ENCODE measurements around the gene ERC2.
"Not testable (repeated sequence)": the region's sequence is repeated elsewhere in the genome, so short reads cannot be mapped to it uniquely, and the experiment has no call there.

The ERC2 gene

GRCh38 chr3:56468184-56469106 is at the start of gene ERC2:
ERC2 (minus strand) TSS chr3:56468467.
- DNase-seq (ENCODE audit: low spot score), result no peak

DNA sequence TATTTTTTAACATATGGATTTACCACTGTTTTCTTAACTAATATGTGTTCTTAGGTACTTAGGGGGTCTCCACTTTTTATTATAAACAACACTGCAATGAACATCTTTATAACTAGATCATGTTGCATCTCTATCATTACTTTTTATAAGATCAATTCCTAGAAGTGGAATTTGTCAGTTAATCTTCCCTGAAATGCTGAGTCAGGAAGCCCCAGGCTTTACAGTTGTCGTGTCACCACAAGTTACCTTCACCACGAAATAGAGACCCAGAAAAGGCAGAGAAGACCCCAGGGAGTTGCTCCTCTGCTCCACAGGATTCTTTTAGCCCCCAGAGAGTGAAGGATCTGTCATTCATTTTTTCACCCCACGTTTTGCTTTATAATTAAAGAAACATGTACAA is 34.5 kb upstream of the ERC2 start:
- no peak for DNase-seq (ENCODE audit: low spot score)

DNA sequence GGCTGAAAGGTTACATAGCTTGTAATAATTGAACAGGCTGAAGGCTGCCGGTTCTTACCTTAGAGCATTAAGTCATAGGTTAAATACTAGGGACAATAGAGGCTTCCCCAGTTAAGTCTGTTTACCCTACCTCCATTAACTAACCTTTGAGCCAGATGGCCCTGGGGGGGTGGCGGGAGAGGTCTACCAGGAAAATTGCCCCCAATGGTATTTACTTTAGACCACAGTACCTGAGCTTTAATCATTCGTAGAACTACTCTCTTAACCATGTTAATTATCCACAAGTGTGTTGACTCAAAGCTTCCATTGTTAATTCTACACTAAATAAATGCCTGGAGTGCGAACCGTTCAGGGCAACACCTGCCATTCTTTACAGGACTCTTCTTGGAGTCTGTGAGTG is 28.1 kb upstream of the ERC2 start:
- DNase-seq (ENCODE audit: low spot score), result not testable (repeated sequence)

GRCh38 chr3:56494679-56495322 is 26.5 kb upstream of the ERC2 start:
- DNase-seq (ENCODE audit: low spot score), result peak; percentile 82

DNA sequence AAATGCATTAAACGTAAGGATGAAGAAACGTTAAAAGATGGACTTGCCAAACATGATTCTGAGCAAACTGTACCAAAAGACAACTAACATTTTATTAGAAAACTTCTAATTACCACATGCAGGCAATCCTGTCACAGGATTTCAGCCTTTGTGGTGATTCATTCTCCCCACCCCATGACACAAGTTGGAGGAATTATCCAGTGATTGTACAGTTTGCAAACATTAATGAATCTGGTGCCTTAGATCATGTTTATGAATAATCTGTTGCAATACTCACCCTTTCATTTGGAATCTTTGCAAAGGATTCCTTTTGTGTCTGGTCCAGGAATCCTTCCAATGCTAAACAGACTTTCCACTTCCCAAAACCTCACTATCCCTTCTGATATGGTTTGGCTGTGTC is 23.3 kb upstream of the ERC2 start:
- DNase-seq (ENCODE audit: low spot score), result no peak

GRCh38 chr3:56488812-56489600 is 20.7 kb upstream of the ERC2 start:
- DNase-seq (ENCODE audit: low spot score), result no peak

DNA sequence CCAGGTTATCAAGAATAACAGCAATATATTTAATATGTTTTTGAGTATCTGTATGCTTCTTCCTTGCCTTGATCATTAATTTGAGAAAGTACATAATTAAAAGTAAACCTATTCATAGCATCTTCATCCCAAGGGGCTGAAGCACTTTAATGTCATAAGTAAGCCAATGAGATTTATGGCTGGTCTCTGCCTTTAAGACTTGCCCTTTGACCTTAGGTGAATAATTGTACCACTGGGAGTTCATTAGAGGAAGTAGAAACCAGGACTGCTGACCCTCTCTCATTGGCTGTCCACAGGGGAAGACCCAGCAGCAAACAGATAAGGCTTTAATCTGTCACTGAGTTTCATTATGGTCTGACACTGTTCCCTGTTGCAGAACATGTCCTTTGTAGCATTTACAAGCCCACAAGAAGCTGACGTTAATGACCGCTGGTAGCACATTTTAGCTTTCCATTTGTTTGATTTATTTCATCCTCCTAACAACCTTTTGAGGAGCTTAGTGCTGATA is 16.3 kb upstream of the ERC2 start:
- no peak for DNase-seq (ENCODE audit: low spot score)

DNA sequence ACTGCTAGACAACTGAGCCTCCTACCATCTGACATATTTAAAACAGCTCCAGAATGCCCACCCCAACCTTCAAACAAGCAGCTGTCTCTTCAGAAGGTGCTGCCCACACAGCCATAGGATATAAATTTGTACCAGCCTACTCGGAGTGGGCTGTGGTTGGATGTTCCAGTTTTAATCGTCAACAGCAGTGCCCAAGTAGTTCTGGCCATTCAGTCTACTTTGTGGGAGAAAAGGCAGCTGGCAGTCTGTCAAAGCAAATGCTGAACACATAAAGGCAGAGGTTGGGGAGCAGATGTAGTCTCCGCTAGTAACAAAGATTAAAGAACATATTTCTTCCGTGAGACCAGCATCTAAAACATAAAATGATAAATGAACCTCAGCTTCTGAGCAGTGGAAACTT is 15.9 kb upstream of the ERC2 start:
- no peak for DNase-seq (ENCODE audit: low spot score)

DNA sequence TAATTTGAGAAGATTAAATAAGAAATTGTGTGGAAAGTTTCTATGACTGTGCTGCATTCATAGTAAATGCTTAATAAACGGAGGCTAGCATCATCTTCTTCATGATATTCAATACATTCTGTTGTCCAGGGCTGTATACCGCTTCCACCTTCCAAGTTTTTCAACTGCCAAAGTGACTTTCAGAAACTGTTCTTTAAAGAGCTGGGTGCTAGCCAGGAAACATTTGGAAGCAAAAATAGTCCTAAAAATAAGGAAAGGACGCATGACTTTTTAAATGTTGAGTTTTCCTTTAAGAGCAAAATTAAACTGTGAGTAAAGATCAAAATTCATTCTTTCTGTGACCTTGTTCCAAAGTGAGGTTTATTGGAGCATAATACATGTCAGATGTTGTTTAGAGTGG is 9.4 kb upstream of the ERC2 start:
- DNase-seq (ENCODE audit: low spot score), result no peak

GRCh38 chr3:56476771-56477170 is 8.5 kb upstream of the ERC2 start:
- DNase-seq (ENCODE audit: low spot score), result no peak

- no peak for DNase-seq (ENCODE audit: low spot score)
These were observed 3.5 kb upstream of the ERC2 start for GRCh38 chr3:56471771-56472170.

DNA sequence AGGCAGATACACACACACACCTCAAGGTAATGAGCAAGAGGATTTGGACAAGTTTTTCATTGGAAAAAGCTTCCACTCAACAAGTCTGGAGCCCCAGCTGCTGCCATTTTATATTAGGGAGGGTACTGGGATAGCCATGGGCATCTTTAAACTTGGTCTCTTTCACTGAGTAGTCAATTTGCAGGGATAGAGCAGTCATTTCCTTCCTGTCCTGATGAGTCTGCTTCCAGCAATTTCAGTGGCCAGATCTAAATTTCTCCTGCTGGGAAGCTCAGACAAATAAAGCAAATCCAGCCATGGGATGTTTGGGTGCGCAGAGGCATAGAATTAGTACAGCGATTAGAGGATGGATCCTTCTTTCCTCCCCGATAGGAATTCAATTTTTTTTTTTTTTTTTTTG is 874 bp upstream of the ERC2 start:
- no peak for DNase-seq (ENCODE audit: low spot score)

- DNase-seq (ENCODE audit: low spot score), result no peak
These were observed 475 bp downstream of the ERC2 start for GRCh38 chr3:56467801-56468183.

GRCh38 chr3:56467108-56467507 is 1.2 kb downstream of the ERC2 start:
- DNase-seq (ENCODE audit: low spot score), result peak; percentile 11

- no peak for DNase-seq (ENCODE audit: low spot score)
These were observed 8.5 kb downstream of the ERC2 start for GRCh38 chr3:56459719-56460118.

DNA sequence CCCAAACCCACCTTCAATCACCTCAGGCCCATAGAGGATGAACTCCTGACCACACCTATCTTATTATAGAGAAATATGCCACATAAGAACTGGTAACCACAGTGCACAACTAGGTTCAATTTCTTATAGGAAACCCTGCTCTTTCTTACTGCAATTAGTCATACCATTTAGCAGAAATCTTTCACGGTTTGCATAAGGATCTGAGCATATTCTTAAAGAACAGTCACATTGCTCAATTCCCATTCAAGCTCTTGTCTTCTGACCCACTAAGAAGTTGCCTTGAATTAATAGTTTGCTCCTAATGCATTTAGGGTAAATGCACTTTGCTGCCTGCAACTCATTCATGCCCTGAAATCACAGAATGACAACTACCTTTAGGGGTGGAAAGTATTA is 9.2 kb downstream of the ERC2 start:
- no peak for DNase-seq (ENCODE audit: low spot score)

GRCh38 chr3:56458496-56459103 is 9.7 kb downstream of the ERC2 start:
- DNase-seq (ENCODE audit: low spot score), result no peak

- no peak for DNase-seq (ENCODE audit: low spot score)
These were observed 12.2 kb downstream of the ERC2 start for GRCh38 chr3:56456117-56456516.

- no peak for DNase-seq (ENCODE audit: low spot score)
These were observed 15.3 kb downstream of the ERC2 start for GRCh38 chr3:56453011-56453410.

- no peak for DNase-seq (ENCODE audit: low spot score)
These were observed 16.2 kb downstream of the ERC2 start for GRCh38 chr3:56452085-56452484.

GRCh38 chr3:56443372-56443771 is 24.9 kb downstream of the ERC2 start:
- no peak for DNase-seq (ENCODE audit: low spot score)

DNA sequence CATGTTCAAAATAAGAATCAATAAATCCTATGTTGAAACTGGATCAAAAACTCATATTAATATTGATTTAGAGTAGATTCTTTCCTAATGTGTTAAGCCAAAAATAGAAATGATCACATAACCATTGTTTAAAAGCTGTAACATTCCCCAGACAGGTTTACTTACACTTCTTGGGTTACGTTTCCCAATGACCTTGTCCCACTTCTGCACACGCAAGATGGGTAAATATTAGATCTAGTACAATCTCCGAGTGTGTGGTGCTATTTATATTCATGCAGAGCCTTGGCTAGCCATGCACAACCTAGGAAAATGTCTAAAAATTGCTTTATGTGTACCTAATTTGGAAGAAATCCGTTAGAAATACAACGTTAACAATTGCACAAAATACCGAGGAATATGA is 39.6 kb downstream of the ERC2 start:
- no peak for DNase-seq (ENCODE audit: low spot score)
